Colonic mucosa (tissue), 4 donors: Measurements from ENCODE around the gene DIABLO. TPM values are rescaled to one million over a fixed set of nuclear protein-coding genes. Genes with fewer than 3 reads are reported as not detected.

ENCODE experiments used
- DNase-seq: peaks from one replicate; pipeline ENCODE4 v3.0.0-alpha.2; 2020
- H3K27ac ChIP-seq: fragments of 200-600 bp; one replicate; pipeline ENCODE4 v1.8.0; 2021
- H3K27me3 ChIP-seq: fragments of 200-600 bp; one replicate; pipeline ENCODE4 v1.8.0; 2021
- H3K36me3 ChIP-seq: fragments of 200-600 bp; one replicate; pipeline ENCODE4 v1.8.0; 2021
- H3K4me1 ChIP-seq: fragments of 200-600 bp; one replicate; pipeline ENCODE4 v1.8.0; 2021; ENCODE audit warnings: mild to moderate bottlenecking
- H3K4me3 ChIP-seq: fragments of 200-600 bp; one replicate; pipeline ENCODE4 v1.8.0; 2021
- H3K9ac ChIP-seq, 2 donors: one replicate each; pipeline ENCODE4 v1.7.0; 2013; ENCODE audit warnings: control low read depth in 2 of 2, low read depth in 2 of 2, low read length in 2 of 2
- H3K9me3 ChIP-seq: fragments of 200-600 bp; one replicate; pipeline ENCODE4 v1.8.0; 2021
- CTCF ChIP-seq: fragments of 200-600 bp; IDR thresholded peaks from one replicate; pipeline ENCODE4 v1.8.0; 2022; ENCODE audit warnings: antibody characterized with exemption, mild to moderate bottlenecking
- intact Hi-C: fragments of 100-400 bp; cut with DNase I; formaldehyde crosslinking; loops from one replicate; pipeline ENCODE4 v1.14.1; 2022
- total RNA-seq, 2 donors: library from RNA; stranded (reverse); fragmentation: NEBNext Ultra II Directional in 1 of 2; extraction: Animal tissue kit (Norgen Biotek cat#: 25700) in 1 of 2; gene quantifications; one replicate each; pipeline ENCODE4 v1.2.1, GENCODE V29; 2021
- donor health status: healthy.
- donor health status: DM: no; HTN: no; CAD: no.
- donor health status: DM: no; HTN: no; CAD: no.

Gene DIABLO
- total RNA-seq, 2 donors from 2014 or later, result 56.6 to 63.1 TPM

- H3K27me3 ChIP-seq, result peaks cover 14% of the 10 kb centered on the region
- H3K4me1 ChIP-seq, result no peaks in the 10 kb centered on the region
- no peak overlapping the region for H3K4me3 ChIP-seq
- no peak for DNase-seq
- no peaks in the 10 kb centered on the region for H3K36me3 ChIP-seq
- H3K27ac ChIP-seq, result no peak overlapping the region
- TF ChIP-seq CTCF, result no peak
- no peak overlapping the region for H3K9ac ChIP-seq
- H3K9me3 ChIP-seq, result no peaks in the 10 kb centered on the region
- intact Hi-C loops, result no loop called here
These were observed 26.1 kb downstream of the DIABLO start for GRCh38 chr12:122199484-122200355.

GRCh38 chr12:122197612-122197966 is 28.3 kb downstream of the DIABLO start:
- intact Hi-C loops, result no loop called here

GRCh38 chr12:122195405-122195804 is 30.4 kb downstream of the DIABLO start:
- no peaks in the 10 kb centered on the region for H3K36me3 ChIP-seq
- H3K4me3 ChIP-seq, result no peak overlapping the region
- H3K27ac ChIP-seq, result peak overlapping the region; percentile 40
- no peaks in the 10 kb centered on the region for H3K9me3 ChIP-seq
- TF ChIP-seq CTCF, result no peak
- intact Hi-C loops, result no loop called here
- H3K27me3 ChIP-seq, result no peaks in the 10 kb centered on the region
- H3K9ac ChIP-seq, result no peak overlapping the region
- H3K4me1 ChIP-seq, result no peaks in the 10 kb centered on the region
- DNase-seq, result no peak

More at GRCh38 chr12:122197612-122197966, 28.3 kb downstream of the DIABLO start:
- no peak for TF ChIP-seq CTCF
- Histone ChIP-seq H3K27ac (no peak overlapping the region), H3K36me3 (no peaks in the 10 kb centered on the region), H3K4me3 (no peak overlapping the region), H3K4me1 (no peaks in the 10 kb centered on the region), H3K27me3 (no peaks in the 10 kb centered on the region), H3K9ac (no peak overlapping the region), H3K9me3 (no peaks in the 10 kb centered on the region)
- no peak for DNase-seq

GRCh38 chr12:122194804-122195203 is 31.0 kb downstream of the DIABLO start:
- H3K4me3 ChIP-seq, result no peak overlapping the region
- intact Hi-C loops, result loop anchor here (5.0 kb wide), 1 partner anchor 143 kb away; no protein-coding TSS in a partner anchor
- H3K27me3 ChIP-seq, result no peaks in the 10 kb centered on the region
- H3K27ac ChIP-seq, result peak overlapping the region; percentile 40
- no peak for TF ChIP-seq CTCF
- H3K9ac ChIP-seq, result no peak overlapping the region
- no peaks in the 10 kb centered on the region for H3K9me3 ChIP-seq
- no peak for DNase-seq
- H3K36me3 ChIP-seq, result no peaks in the 10 kb centered on the region
- no peaks in the 10 kb centered on the region for H3K4me1 ChIP-seq

GRCh38 chr12:122192441-122192840 is 33.4 kb downstream of the DIABLO start:
- Histone ChIP-seq H3K36me3 (no peaks in the 10 kb centered on the region), H3K9ac (no peak overlapping the region), H3K4me3 (no peak overlapping the region), H3K9me3 (no peaks in the 10 kb centered on the region), H3K27me3 (no peaks in the 10 kb centered on the region), H3K4me1 (no peaks in the 10 kb centered on the region), H3K27ac (no peak overlapping the region)
- intact Hi-C loops, result loop anchor here (5.0 kb wide), 1 partner anchor 140 kb away; no protein-coding TSS in a partner anchor
- TF ChIP-seq CTCF, result no peak
- DNase-seq, result no peak
